HepG2 (cell line): ENCODE results near the gene IFT52. TPM values are rescaled to one million over a fixed set of nuclear protein-coding genes. Genes with fewer than 3 reads are reported as not detected.

ENCODE experiments used
- CENPT ChIP-seq: sonication (generic); formaldehyde crosslinking; IDR thresholded peaks from 2 replicates; pipeline ENCODE4 v1.8.0; 2022; ENCODE audit warnings: low read depth, mild to moderate bottlenecking, moderate library complexity, missing genetic modification reagents
- HES4 ChIP-seq: sonication (generic); formaldehyde crosslinking; IDR thresholded peaks from 2 replicates; pipeline ENCODE4 v1.9.0; 2021; ENCODE audit warnings: mild to moderate bottlenecking, missing genetic modification reagents, borderline replicate concordance
- IRF9 ChIP-seq: sonication (generic); formaldehyde crosslinking; IDR thresholded peaks from 2 replicates; pipeline ENCODE4 v1.8.0; 2022; ENCODE audit warnings: missing genetic modification reagents, mild to moderate bottlenecking, borderline replicate concordance
- LCORL ChIP-seq, 2 experiments: fragments of 450-650 bp in 1 of 2; sonication (generic) in 1 of 2; formaldehyde crosslinking in 1 of 2; IDR thresholded peaks; 2 replicates each; pipeline versions ENCODE4 v1.5.0 to v1.6.1; 2017 to 2020; ENCODE audit warnings: antibody characterized with exemption in 1 of 2, missing genetic modification reagents in 1 of 2
- MED13 ChIP-seq: sonication (generic); formaldehyde crosslinking; IDR thresholded peaks from 2 replicates; pipeline ENCODE4 v1.5.0; 2020; ENCODE audit warnings: missing genetic modification reagents
- MLXIP ChIP-seq: sonication (generic); formaldehyde crosslinking; IDR thresholded peaks from 2 replicates; pipeline ENCODE4 v1.9.0; 2021; ENCODE audit warnings: missing genetic modification reagents, borderline replicate concordance
- NRL ChIP-seq: sonication (generic); formaldehyde crosslinking; IDR thresholded peaks from 2 replicates; pipeline ENCODE4 v1.5.0; 2020; ENCODE audit warnings: missing genetic modification reagents, mild to moderate bottlenecking, moderate library complexity, borderline replicate concordance
- RFX5 ChIP-seq: IDR thresholded peaks from 2 replicates; pipeline ENCODE4 v1.6.1; 2011; ENCODE audit warnings: low read depth, low read length, improper control_type of control experiment
- STAT5B ChIP-seq: sonication (generic); formaldehyde crosslinking; IDR thresholded peaks from 2 replicates; pipeline ENCODE4 v1.4.0; 2020; ENCODE audit warnings: missing genetic modification reagents
- TRIM22 ChIP-seq: fragments of 450-650 bp; IDR thresholded peaks from 2 replicates; pipeline ENCODE4 v1.6.1; 2017
- TSC22D2 ChIP-seq: sonication (generic); formaldehyde crosslinking; IDR thresholded peaks from 2 replicates; pipeline ENCODE4 v1.5.1; 2020; ENCODE audit warnings: missing genetic modification reagents, mild to moderate bottlenecking, borderline replicate concordance
- WIZ ChIP-seq: sonication (generic); formaldehyde crosslinking; IDR thresholded peaks from 2 replicates; pipeline ENCODE4 v1.5.1; 2020; ENCODE audit warnings: mild to moderate bottlenecking, missing genetic modification reagents
- ZFP82 ChIP-seq: sonication (generic); formaldehyde crosslinking; IDR thresholded peaks from 2 replicates; pipeline ENCODE4 v1.5.1; 2020; ENCODE audit warnings: mild to moderate bottlenecking, missing genetic modification reagents, borderline replicate concordance
- ZMYM4 ChIP-seq: sonication (generic); formaldehyde crosslinking; IDR thresholded peaks from 2 replicates; pipeline ENCODE4 v1.8.1; 2023; ENCODE audit warnings: mild to moderate bottlenecking, missing genetic modification reagents
- ZNF3 ChIP-seq: IDR thresholded peaks from 2 replicates; pipeline ENCODE4 v1.7.0; 2017; ENCODE audit warnings: inconsistent platforms
- ZNF33B ChIP-seq: sonication (generic); formaldehyde crosslinking; IDR thresholded peaks from 2 replicates; pipeline ENCODE4 v1.5.1; 2020; ENCODE audit warnings: mild to moderate bottlenecking, missing genetic modification reagents
- ZNF576 ChIP-seq: sonication (generic); formaldehyde crosslinking; IDR thresholded peaks from 2 replicates; pipeline ENCODE4 v1.4.0; 2020; ENCODE audit warnings: mild to moderate bottlenecking, missing genetic modification reagents
- ZNF703 ChIP-seq: sonication (generic); formaldehyde crosslinking; IDR thresholded peaks from 2 replicates; pipeline ENCODE4 v1.5.1; 2020; ENCODE audit warnings: missing genetic modification reagents, mild to moderate bottlenecking, moderate library complexity, borderline replicate concordance
- ZNF772 ChIP-seq: sonication (generic); formaldehyde crosslinking; IDR thresholded peaks from 2 replicates; pipeline ENCODE4 v1.5.0; 2020; ENCODE audit warnings: mild to moderate bottlenecking, missing genetic modification reagents
- polyA plus RNA-seq, 8 experiments: library from polyadenylated mRNA; depleted of rRNA in 3 of 8; stranded (reverse) in 7 of 8; unstranded in 1 of 8; fragments of >200 nt; fragmentation: Illumina TruSeq in 4 of 8; extraction: Trizol in 4 of 8; gene quantifications; 2 replicates each; pipeline versions ENCODE4 v1.2.1 to v1.2.3, GENCODE V29; 2011 to 2016; ENCODE audit warnings: low read depth in 4 of 8, missing spikeins in 1 of 8, mixed read lengths in 1 of 8; ENCODE audit not compliant: insufficient read depth in 1 of 8
- total RNA-seq, 5 experiments: library from RNA; depleted of rRNA; stranded (reverse); fragments of >200 nt; fragmentation: Illumina TruSeq; extraction: Trizol; gene quantifications; 2 replicates each; pipeline ENCODE4 v1.2.3, GENCODE V29; 2016; ENCODE audit warnings: low read depth in 1 of 5
- TF ChIP-seq, protein P1 (sequence below): sonication (generic); formaldehyde crosslinking; IDR thresholded peaks from 2 replicates; pipeline ENCODE4 v1.4.0; 2020; ENCODE audit warnings: missing genetic modification reagents, mild to moderate bottlenecking, borderline replicate concordance

IFT52 gene
- total and polyA plus RNA-seq, 2 of the 13 experiments (the other 11 are each of a cell fraction or from before 2014, with no cell fraction given), result 48.0 to 64.0 TPM

DNA sequence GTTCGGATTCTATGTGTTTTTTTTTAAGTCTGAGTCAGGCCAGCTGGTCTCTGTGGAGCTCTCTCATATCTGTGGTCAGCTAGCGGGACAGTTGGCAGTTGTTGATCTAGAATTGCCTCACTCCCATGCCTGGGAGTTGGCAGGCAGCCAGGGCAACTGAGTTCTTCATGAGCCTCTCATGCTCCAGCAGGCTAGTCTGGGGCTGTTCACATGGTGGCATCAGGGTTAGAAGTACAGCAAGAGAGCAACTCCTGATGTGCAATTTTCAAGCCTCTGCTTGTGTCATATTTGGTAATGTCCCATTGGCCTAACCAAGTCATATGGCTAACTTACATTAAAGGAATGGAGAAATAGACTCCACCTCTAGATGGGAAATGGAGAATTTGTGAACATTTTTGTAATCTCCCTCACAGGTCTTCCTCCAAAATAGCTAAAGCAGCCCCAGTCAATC lies 6.7 kb upstream of the IFT52 start (continued):
- TF ChIP-seq ZFP82 (CRISPR knock-in tag) (no peak), NRL (CRISPR knock-in tag) (no peak), ZNF703 (CRISPR knock-in tag) (no peak), ZNF576 (CRISPR knock-in tag) (no peak), ZMYM4 (peak; percentile 43; the same call in 1 of the 2 replicates), STAT5B (CRISPR knock-in tag) (no peak), CENPT (no peak), RFX5 (no peak), HES4 (CRISPR knock-in tag) (no peak), TRIM22 (no peak), TSC22D2 (CRISPR knock-in tag) (no peak), MLXIP (CRISPR knock-in tag) (no peak), LCORL (IDR thresholded peaks at IDR 0.05) (peak; percentile 91), LCORL (CRISPR knock-in tag; IDR thresholded peaks at IDR 0.05) (peak; percentile 84), ZNF772 (CRISPR knock-in tag) (no peak), IRF9 (CRISPR knock-in tag) (no peak), WIZ (CRISPR knock-in tag) (no peak), MED13 (no peak), ZNF3 (CRISPR knock-in tag) (no peak), ZNF33B (CRISPR knock-in tag) (no peak)
- TF ChIP-seq, protein P1, sequence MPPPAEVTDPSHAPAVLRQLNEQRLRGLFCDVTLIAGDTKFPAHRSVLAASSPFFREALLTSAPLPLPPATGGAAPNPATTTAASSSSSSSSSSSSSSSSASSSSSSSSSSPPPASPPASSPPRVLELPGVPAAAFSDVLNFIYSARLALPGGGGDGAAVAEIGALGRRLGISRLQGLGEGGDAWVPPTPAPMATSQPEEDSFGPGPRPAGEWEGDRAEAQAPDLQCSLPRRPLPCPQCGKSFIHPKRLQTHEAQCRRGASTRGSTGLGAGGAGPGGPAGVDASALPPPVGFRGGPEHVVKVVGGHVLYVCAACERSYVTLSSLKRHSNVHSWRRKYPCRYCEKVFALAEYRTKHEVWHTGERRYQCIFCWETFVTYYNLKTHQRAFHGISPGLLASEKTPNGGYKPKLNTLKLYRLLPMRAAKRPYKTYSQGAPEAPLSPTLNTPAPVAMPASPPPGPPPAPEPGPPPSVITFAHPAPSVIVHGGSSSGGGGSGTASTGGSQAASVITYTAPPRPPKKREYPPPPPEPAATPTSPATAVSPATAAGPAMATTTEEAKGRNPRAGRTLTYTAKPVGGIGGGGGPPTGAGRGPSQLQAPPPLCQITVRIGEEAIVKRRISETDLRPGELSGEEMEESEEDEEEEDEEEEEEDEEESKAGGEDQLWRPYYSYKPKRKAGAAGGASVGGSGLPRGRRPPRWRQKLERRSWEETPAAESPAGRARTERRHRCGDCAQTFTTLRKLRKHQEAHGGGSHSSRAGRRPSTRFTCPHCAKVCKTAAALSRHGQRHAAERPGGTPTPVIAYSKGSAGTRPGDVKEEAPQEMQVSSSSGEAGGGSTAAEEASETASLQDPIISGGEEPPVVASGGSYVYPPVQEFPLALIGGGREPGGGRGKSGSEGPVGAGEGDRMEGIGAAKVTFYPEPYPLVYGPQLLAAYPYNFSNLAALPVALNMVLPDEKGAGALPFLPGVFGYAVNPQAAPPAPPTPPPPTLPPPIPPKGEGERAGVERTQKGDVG (CRISPR knock-in tag), result peak; percentile 96
